GM12878 (cell line): ENCODE data around the gene C9. TPM values are rescaled to one million over a fixed set of nuclear protein-coding genes. Genes with fewer than 3 reads are reported as not detected.

ENCODE experiments used
- BRCA1 ChIP-seq: IDR thresholded peaks from 2 replicates; pipeline ENCODE4 v1.6.1; 2011; ENCODE audit warnings: low read depth, low read length, improper control_type of control experiment
- E4F1 ChIP-seq: fragments of 450-650 bp; IDR thresholded peaks from 2 replicates; pipeline ENCODE4 v1.6.1; 2018; ENCODE audit warnings: borderline replicate concordance, mild to moderate bottlenecking; ENCODE audit not compliant: partially characterized antibody
- JUNB ChIP-seq: IDR thresholded peaks from 2 replicates; pipeline ENCODE4 v1.6.1; 2016; ENCODE audit warnings: antibody characterized with exemption, mild to moderate bottlenecking
- RCOR1 ChIP-seq: conservative IDR thresholded peaks from 2 replicates; pipeline ENCODE4 v1.6.1; 2012; ENCODE audit warnings: low read depth, low read length, improper control_type of control experiment
- polyA plus RNA-seq, 11 experiments: library from polyadenylated mRNA; depleted of rRNA in 4 of 11; unstranded in 6 of 11; stranded (reverse) in 5 of 11; fragments of >200 nt; fragmentation: Nextera tagmentation in 4 of 11; fragmentation: Illumina TruSeq in 1 of 11; extraction: Ambion mirVana in 4 of 11; extraction: Trizol in 1 of 11; gene quantifications; 1 replicate in 1 of 11; 2 replicates in 10 of 11; pipeline versions ENCODE4 v1.2.1 to v1.2.3, GENCODE V29; 2011 to 2016; ENCODE audit warnings: inconsistent platforms in 2 of 11, missing spikeins in 2 of 11, low read depth in 1 of 11
- total RNA-seq, 4 experiments: library from RNA; depleted of rRNA in 3 of 4; stranded (reverse); fragments of >200 nt in 3 of 4; fragmentation: Illumina TruSeq in 1 of 4; extraction: Trizol in 1 of 4; gene quantifications; 2 replicates each; pipeline versions ENCODE4 v1.2.1 to v1.2.3, GENCODE V29; 2013 to 2021
- TF ChIP-seq, protein P1 (sequence below): fragments of 150-350 bp; IDR thresholded peaks from 2 replicates; pipeline ENCODE4 v1.6.1; 2016; ENCODE audit warnings: low read depth, low read length

Gene C9
- total and polyA plus RNA-seq, 10 of the 15 experiments (the other 5 are each of a cell fraction or from before 2014, with no cell fraction given): 0.54 TPM; not detected in 9

- no peak for TF ChIP-seq E4F1
- TF ChIP-seq RCOR1: no peak
- TF ChIP-seq, protein P1, sequence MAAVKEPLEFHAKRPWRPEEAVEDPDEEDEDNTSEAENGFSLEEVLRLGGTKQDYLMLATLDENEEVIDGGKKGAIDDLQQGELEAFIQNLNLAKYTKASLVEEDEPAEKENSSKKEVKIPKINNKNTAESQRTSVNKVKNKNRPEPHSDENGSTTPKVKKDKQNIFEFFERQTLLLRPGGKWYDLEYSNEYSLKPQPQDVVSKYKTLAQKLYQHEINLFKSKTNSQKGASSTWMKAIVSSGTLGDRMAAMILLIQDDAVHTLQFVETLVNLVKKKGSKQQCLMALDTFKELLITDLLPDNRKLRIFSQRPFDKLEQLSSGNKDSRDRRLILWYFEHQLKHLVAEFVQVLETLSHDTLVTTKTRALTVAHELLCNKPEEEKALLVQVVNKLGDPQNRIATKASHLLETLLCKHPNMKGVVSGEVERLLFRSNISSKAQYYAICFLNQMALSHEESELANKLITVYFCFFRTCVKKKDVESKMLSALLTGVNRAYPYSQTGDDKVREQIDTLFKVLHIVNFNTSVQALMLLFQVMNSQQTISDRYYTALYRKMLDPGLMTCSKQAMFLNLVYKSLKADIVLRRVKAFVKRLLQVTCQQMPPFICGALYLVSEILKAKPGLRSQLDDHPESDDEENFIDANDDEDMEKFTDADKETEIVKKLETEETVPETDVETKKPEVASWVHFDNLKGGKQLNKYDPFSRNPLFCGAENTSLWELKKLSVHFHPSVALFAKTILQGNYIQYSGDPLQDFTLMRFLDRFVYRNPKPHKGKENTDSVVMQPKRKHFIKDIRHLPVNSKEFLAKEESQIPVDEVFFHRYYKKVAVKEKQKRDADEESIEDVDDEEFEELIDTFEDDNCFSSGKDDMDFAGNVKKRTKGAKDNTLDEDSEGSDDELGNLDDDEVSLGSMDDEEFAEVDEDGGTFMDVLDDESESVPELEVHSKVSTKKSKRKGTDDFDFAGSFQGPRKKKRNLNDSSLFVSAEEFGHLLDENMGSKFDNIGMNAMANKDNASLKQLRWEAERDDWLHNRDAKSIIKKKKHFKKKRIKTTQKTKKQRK: no peak
- TF ChIP-seq BRCA1: no peak
- TF ChIP-seq JUNB: no peak
- TF ChIP-seq, all 136 proteins: peak for 0
These were observed 35.1 kb upstream of the C9 start (continued) for GRCh38 chr5:39399135-39400036.
